NT2/D1 (cell line): Measurements from ENCODE around the gene FRY.

Source experiments
- SUZ12 ChIP-seq: IDR thresholded peaks from 2 replicates; pipeline ENCODE4 v1.6.1; 2011; ENCODE audit not compliant: insufficient read length, insufficient read depth; ENCODE audit errors: extremely low read depth
- YY1 ChIP-seq: IDR thresholded peaks from 2 replicates; pipeline ENCODE4 v1.6.1; 2011; ENCODE audit not compliant: insufficient read length, insufficient read depth
- ZNF274 ChIP-seq: IDR thresholded peaks from 2 replicates; pipeline ENCODE4 v1.6.1; 2011; ENCODE audit warnings: mild to moderate bottlenecking, low read depth, low read length

GRCh38 chr13:32125221-32125689, 93.7 kb downstream of the FRY start:
- TF ChIP-seq ZNF274 (no peak), YY1 (no peak), SUZ12 (no peak)
